IPS DF 6.9 (cell line): ENCODE measurements around the gene MMP23B.
A peak's percentile ranks its signal among the peaks of the same experiment; 100 is the strongest.
"Not testable (repeated sequence)": the region's sequence is repeated elsewhere in the genome, so short reads cannot be mapped to it uniquely, and the experiment has no call there.

ENCODE experiments used
- DNase-seq: peaks from one replicate; pipeline ENCODE4 v3.0.0-alpha.2; 2013; ENCODE audit warnings: low read depth, low spot score
- H3K27ac ChIP-seq: one replicate; pipeline ENCODE4 v1.5.1; 2013; ENCODE audit warnings: low read length, control low read depth
- H3K27me3 ChIP-seq: 2 replicates; pipeline ENCODE4 v1.6.1; 2013; ENCODE audit warnings: mild to moderate bottlenecking, low read length; ENCODE audit not compliant: control insufficient read depth, insufficient read depth
- H3K36me3 ChIP-seq: 2 replicates; pipeline ENCODE4 v1.6.1; 2013; ENCODE audit warnings: low read length; ENCODE audit not compliant: control insufficient read depth, insufficient read depth
- H3K4me1 ChIP-seq: 2 replicates; pipeline ENCODE4 v1.6.1; 2013; ENCODE audit warnings: low read length; ENCODE audit not compliant: control insufficient read depth, insufficient read depth
- H3K4me3 ChIP-seq: 2 replicates; pipeline ENCODE4 v1.5.1; 2013; ENCODE audit warnings: mild to moderate bottlenecking, low read length
- H3K9me3 ChIP-seq: 2 replicates; pipeline ENCODE4 v1.6.1; 2013; ENCODE audit warnings: low read length, inconsistent platforms; ENCODE audit not compliant: control insufficient read depth, insufficient read depth
- WGBS: extraction: QIAGEN DNeasy Blood & Tissue Kit; methylation state at CpG from one replicate; pipeline ENCODE4 v1.1.7; 2013; ENCODE audit warnings: mixed read lengths, missing lambda C conversion rate; ENCODE audit not compliant: insufficient read length, insufficient coverage; 5-methylcytosine and 5-hydroxymethylcytosine counted together

MMP23B gene

DNA sequence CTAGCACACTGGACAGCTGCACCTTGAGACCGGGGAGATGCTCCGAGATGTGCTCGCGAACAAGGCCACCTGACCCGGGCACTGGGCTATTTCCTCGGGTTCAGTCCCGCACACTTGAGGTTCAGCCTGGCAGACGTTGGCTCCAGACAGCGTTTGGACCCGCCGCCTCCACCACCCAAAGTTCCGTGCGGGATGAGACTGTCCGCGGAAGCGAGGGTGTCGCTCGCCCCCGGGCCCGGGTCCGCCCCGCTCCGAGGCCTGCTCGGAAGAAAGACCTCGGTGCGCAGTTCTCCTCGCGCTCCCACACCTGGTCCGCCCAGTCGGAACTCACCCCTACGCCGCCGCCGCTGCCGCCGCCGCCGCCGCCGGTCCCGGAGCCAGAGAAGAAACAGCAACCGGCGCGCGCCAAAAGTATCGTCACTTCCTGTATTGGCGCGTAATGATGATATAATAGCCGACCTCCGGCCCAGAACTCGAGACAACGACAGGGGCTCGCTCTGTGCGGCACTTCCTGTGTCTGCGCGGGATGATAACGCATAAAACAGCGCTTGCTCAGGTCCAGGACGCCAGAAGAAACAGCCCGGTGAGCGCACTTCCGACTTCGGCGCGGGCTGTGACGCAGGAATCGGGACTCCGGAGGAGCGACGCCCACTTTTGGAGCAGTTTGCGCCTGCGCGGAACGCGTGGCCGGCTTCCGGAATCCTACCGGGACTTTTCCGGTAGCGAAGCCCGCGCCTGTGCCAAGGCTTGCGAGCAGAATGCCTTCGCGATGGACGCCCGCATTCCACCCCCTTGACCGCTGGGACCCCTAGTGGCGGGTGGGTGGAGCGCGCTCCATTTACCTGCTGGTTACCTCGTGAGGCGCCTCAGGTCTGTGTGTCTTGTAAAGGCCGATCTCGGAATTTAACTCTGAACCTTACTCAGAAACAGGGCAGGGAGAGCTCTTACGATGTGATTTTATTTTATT lies 26.9 kb downstream of the MMP23B start, which contains the start of gene CDK11B:
TSS of gene CDK11B (minus strand) at position 422 of the 967 bp plus-strand sequence. CDS start 1,519 bp downstream, outside the sequence.
- not testable (repeated sequence) for H3K27me3 ChIP-seq, H3K27ac ChIP-seq, H3K4me1 ChIP-seq, H3K9me3 ChIP-seq, H3K36me3 ChIP-seq
- DNase-seq = peak; percentile 76
- WGBS = no CpG with 5 or more reads among the region's 96 CpGs
- H3K4me3 ChIP-seq = peak within 1 kb of the TSS; percentile 100; the same call in 1 of the 2 replicates

DNA sequence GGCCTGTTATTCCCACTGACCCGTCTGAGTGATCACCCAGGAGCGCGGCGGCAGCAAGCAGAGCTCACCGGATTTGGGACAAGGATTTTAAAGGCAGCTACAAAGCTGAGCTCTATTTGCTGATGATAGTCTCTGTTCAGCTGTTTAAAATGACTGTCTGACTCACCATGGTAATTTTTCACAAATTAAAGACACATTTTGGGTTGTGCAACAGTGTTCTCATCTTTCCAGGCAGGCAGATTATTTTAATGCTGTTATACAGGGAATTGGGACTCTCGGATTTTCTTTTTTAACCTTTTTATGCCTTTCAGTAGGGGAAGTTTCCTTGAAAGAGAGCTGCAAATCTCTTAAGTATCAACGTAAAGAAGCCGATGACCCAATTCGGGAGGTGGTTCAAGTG lies 30.4 kb downstream of the MMP23B start:
- not testable (repeated sequence) for H3K9me3 ChIP-seq, H3K4me3 ChIP-seq, H3K27me3 ChIP-seq, H3K4me1 ChIP-seq, H3K27ac ChIP-seq, DNase-seq
- peaks cover 10% of the 10 kb centered on the region for H3K36me3 ChIP-seq
- WGBS = no CpG with 5 or more reads among the region's 9 CpGs

DNA sequence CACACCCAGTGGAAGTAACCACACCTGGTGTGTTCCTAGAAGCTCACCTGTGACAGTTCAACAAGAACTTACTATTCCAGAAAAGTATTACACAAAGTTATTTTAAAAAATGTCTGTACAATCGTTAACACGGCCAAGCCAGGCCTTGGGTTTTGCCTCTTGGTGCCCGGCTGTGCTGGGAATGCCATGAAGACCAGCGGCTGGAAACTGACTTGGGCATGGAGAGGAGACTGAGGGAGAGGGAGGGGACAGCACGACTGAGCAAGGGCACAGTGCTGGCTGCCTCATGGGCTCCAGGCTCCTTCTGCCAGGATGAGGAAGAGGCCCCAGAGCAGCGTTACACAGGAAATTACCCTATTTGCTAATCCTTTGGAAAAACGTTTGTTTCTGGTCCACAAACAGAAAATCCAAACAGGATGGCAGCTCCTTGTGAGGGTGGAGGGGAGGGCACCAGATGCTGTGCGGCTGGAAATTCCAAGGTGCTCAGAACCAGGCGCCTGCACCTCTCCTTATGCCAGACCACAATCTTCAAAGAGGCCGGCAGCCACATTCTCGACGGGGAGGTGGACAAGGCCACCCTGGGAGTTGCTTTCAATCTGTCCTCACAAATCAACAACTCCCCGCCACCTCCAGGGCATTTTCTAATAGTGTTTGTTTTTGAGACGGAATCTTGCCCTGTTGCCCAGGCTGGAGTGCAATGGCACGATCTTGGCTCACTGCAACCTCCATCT lies 31.0 kb downstream of the MMP23B start:
- H3K4me3 ChIP-seq, H3K27me3 ChIP-seq, H3K4me1 ChIP-seq, H3K27ac ChIP-seq, DNase-seq, H3K9me3 ChIP-seq: not testable (repeated sequence)
- no CpG with 5 or more reads among the region's 15 CpGs for WGBS
- peaks cover 10% of the 10 kb centered on the region for H3K36me3 ChIP-seq

DNA sequence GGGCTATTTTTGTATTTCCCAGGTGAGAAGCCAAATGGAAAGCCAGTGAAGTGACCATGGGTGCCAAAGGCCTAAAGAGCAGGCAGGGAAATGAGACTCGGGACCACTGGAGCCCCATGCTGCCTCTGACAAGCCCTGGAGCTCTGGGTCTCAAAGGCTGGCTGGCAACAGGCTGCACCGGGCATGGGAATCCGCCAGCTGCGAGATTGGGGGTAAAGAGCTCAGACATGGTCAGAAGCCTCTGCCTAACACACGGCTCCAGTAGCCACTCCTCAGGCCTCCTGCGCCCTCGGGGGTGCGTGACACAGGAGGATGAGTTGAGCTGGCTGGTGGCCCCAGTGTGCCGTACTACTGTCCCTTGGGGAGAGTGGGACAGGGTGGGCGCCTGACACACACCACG lies 32.3 kb downstream of the MMP23B start:
- H3K9me3 ChIP-seq, H3K4me3 ChIP-seq, DNase-seq, H3K4me1 ChIP-seq, H3K27me3 ChIP-seq, H3K27ac ChIP-seq: not testable (repeated sequence)
- no CpG with 5 or more reads among the region's 11 CpGs for WGBS
- H3K36me3 ChIP-seq = peaks cover 10% of the 10 kb centered on the region

DNA sequence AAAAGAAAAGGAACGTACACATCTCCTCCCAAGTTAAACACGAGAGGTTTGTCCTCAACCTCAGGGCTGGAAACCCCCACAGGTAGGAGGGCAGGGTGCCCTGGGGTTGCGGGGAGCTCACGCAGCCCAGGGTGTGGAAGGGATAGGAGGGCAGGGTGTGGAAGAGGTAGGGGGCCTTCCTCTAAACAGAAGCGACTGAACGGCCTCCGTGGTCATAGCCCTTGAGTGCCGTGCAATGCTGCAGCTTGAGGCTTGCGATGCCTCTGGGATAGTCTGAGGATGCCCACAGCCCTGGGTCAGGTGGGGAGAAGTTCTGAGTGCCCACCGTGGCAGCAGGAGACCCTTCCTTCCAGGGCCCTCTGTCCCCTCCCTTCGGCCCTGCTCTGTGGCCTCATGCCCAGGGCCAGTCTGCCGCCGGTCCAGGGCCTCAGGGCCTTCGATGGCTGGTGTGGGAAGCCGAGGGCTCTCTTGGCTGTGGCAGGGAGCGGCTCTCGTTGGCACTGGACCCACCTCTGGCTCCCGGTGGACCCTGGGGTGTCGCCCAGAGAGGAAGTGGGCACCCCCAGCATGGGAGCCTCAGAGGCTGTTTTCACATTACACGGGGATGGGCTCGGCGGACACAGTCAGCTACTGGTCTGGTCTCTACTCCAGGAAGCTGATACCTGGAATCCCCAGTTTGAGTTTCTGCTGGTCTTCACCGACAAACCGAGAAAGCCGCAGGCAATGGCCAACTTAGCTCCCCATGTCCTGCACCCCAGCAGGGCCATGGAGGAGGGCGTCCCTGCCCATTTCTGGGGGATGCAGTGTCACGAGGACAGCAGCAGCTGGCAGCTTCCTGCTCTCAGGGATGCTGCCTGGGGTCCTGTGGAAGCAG lies 33.2 kb downstream of the MMP23B start:
- H3K4me1 ChIP-seq = no peaks in the 10 kb centered on the region
- H3K36me3 ChIP-seq = peaks cover 18% of the 10 kb centered on the region
- WGBS = no CpG with 5 or more reads among the region's 27 CpGs
- H3K27me3 ChIP-seq = no peaks in the 10 kb centered on the region
- no peaks in the 10 kb centered on the region for H3K9me3 ChIP-seq
- no peak overlapping the region for H3K4me3 ChIP-seq
- no peak overlapping the region for H3K27ac ChIP-seq
- no peak for DNase-seq

DNA sequence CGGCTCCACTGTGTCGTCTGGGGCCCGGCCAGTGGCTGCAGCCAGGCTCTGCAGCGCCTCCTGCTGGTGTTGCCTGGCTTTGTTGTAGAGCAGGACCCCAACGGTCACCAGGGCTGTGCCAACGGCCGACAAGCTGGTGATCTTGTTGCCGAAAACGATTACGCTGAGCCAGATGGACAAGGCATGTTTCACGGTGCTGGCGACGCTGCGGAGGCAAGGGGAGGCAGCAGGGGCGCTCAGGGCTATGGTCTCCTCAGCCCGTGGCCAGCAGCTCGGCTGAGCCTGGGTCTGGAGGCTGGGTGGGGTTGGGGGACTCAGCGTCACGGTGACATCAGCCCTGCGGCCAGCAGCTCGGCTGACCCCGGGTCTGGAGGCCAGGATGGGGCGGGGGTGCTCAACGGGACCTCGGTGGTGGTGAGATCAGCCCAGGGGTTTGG lies 33.9 kb downstream of the MMP23B start:
- Histone ChIP-seq H3K9me3 (no peaks in the 10 kb centered on the region), H3K27ac (no peak overlapping the region), H3K27me3 (no peaks in the 10 kb centered on the region), H3K4me1 (no peaks in the 10 kb centered on the region), H3K4me3 (no peak overlapping the region), H3K36me3 (peaks cover 18% of the 10 kb centered on the region)
- DNase-seq = no peak
- no CpG with 5 or more reads among the region's 25 CpGs for WGBS

DNA sequence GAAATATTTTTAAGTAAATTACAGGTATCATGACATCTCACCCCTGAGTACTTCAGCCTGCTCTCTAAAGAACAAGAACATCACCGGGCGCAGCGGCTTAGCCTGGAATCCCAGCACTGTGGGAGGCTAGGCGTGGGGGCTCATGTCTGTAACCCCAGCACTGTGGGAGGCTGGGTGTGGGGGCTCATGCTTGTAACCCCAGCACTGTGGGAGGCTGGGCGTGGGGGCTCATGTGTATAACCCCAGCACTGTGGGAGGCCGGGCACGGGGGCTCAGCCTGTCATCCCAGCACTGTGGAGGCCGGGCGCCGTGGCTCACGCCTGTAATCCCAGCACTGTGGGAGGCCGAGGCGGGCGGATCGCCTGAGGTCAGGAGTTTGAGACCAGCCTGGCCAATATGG lies 34.6 kb downstream of the MMP23B start:
- H3K36me3 ChIP-seq = peaks cover 18% of the 10 kb centered on the region
- no CpG with 5 or more reads among the region's 15 CpGs for WGBS
- no peak overlapping the region for H3K4me3 ChIP-seq
- no peak overlapping the region for H3K27ac ChIP-seq
- DNase-seq = no peak
- no peaks in the 10 kb centered on the region for H3K27me3 ChIP-seq
- H3K4me1 ChIP-seq = no peaks in the 10 kb centered on the region
- no peaks in the 10 kb centered on the region for H3K9me3 ChIP-seq

DNA sequence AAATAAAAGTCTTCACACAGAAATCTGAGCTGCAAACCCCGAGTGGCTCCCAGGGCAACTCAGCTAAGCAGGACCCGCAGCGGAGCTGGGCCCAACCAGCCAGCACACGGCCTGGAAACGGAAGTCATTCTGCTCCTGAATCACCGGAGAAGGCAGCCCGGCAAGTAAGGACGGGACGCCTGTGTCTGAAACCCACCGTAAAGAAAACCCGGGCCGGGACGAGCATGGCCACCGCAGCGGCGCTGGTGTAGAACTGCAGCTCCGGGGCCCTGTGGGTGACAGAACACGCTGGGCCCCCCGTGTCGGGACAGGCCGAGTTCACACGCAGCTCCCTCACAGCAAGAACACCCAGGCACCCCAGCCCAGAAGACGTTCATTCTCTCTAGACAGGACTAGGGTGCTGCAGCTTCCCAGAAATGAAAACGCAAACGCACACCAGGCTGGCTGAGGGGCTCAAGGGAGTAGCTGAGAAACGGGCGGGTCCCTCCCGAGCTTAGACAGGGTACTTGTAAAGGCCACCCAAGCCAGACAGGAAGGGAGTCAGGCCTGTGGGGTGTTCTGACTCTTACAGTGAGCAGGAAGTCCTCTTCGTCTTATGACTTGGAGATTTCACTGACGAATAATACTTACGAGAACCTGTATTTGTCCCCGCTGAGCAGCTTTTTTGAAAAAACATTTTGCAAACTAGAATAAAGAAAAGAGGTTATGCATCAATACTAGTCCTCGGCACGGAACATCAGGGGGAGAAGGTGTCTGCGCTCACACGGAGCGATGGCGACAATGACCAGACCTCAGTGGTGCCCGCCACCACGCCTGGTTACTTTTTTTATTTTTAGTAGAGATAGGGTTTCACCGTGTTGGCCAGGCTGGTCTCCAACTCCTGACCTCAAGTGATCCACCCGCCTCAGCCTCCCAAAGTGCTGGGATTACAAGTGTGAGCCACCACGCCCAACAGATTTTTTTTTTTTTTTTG lies 37.8 kb downstream of the MMP23B start:
- Histone ChIP-seq H3K27ac (no peak overlapping the region), H3K9me3 (no peaks in the 10 kb centered on the region), H3K4me1 (no peaks in the 10 kb centered on the region), H3K4me3 (no peak overlapping the region), H3K27me3 (no peaks in the 10 kb centered on the region), H3K36me3 (peaks cover 25% of the 10 kb centered on the region)
- DNase-seq = no peak
- WGBS = no CpG with 5 or more reads among the region's 43 CpGs

DNA sequence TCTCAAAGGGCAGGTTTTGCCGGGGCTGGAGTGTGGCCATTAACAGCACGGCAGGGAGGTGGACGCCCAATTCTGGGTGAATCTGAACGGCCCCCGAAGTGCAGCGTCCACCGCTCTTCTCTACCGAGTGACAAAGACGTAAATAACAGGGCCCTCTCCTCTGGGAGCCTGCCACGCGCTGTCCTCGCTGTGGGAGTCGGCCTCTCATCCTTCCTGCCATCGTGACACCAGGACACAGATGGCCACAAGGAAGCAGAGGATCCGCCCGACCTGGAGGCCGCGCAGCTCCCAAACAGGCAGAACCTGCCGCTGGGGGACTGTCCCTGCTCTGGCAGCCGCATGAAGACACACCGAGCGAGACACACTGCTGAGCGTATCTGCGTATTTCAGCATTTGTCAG lies 38.9 kb downstream of the MMP23B start:
- peaks cover 16% of the 10 kb centered on the region for H3K36me3 ChIP-seq

More for the DNA sequence above, 38.9 kb downstream of the MMP23B start:
- Histone ChIP-seq H3K9me3 (no peaks in the 10 kb centered on the region), H3K4me3 (no peak overlapping the region), H3K4me1 (no peaks in the 10 kb centered on the region), H3K27me3 (no peaks in the 10 kb centered on the region), H3K27ac (no peak overlapping the region)
- DNase-seq = no peak
- WGBS = no CpG with 5 or more reads among the region's 24 CpGs
